HG02943 (cell line): Measurements from ENCODE around the gene AIF1.
"Not testable (repeated sequence)": the region's sequence is repeated elsewhere in the genome, so short reads cannot be mapped to it uniquely, and the experiment has no call there.

Experiments
- ATAC-seq: cut with Tn5 transposase; IDR thresholded peaks from one replicate; pipeline ENCODE4 v1.9.1; 2021; ENCODE audit warnings: mild to moderate bottlenecking, low read depth, moderate library complexity; ENCODE audit not compliant: unreplicated experiment

Gene AIF1

DNA sequence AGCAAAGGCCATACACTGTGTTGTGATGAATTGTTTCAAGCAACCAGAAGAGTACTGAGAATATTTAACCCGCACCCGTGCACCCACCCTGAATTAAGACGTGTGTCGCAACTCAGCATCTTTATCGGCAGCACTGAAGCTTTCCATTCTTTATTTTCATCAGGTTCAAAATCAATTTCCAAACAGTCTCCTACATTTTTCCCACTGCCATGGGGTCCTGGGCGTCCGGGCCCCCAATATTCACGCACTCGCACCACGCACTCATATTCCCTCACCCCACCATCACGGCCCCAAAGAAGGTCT, 34.6 kb upstream of the AIF1 start:
- no peak for ATAC-seq

DNA sequence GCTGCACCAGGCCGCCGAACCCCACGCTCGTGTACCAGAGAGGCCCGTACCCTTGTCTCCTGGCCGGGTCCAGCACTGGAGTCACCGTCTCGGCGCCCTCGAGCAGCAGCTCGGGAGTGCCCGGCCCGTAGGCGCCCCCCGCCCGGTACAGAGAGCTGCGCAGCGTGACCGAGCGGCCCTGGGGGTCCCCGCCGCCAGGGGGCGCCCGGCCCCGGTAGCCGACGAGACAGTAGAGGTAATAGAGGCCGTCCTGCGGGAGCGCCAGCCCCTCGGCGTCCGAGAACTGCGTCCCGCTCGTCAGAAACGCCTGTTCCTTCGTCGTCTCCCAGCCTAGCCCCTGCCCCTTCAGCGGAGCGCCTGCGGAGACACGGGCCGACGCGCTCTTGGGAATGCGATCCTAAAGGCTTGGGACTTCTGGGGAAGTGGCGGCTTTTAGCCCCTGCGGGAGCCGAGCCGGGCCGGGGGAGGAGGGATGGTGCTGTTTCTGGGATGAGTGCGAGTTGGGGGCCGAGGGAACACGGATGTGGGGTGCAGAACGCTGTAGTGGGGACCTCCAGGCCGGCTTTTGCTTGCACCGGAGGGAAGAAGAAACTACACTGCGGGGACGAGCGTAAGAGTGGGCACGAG, 34.1 kb upstream of the AIF1 start:
- no peak for ATAC-seq

DNA sequence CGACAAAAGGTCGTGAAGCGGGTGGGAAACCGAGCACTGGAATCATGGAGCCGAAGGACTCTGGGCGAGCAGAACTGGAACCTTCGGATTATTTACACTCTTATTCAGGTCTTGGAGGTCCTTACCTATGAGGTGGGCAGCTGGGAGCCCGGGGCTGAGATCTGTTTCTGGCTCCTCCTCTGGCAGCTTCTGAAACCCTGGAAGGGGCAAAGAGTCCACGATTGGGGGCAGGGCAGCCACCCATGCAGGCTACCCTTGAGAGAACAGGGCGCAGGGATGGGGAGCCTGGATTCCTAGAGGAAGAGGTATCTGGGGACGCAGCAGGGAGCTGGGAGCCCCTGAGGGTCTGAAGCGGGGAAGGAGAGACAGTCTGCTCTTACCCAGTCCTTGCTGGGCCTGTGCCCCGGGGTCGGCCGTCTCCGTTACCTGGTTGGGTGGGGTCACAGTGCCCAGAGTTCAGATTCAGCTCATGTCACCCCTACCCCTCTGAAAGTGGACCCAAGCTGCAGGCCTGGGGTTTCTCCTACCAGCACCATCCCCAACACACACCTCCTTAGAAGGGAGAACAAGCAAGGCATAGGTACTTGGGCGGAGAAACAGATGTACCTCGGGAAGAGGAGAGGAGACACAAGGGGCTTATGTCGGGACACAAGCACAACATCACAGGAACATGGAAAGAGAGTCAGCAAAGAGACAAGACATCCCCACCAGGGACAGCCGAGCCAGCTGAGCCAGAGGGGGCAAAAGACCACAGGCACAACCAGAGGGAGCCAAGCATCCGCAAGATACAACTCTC, 33.4 kb upstream of the AIF1 start:
- no peak for ATAC-seq

DNA sequence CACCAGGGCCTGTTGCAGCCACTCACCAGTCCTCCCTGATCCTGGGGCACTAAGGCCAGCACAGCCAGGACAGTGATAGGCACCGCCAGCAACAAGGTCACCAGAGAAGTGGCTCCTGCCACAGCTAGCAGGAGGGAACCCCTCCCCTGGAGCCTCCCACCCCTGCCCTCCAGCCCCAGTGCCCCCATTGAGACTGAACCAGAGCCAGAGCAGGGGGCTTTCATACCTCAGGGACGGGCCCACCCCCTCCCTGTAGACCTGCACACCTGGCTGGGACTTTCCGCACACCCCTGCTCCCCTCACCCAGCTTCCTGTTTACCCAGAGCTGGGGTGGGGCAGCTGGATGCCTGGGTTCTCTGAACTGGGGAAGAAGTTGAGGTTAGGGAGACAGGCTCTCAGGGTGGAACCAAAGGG, 32.8 kb upstream of the AIF1 start, which contains the start of gene LTB:
TSS of gene LTB (minus strand) at position 195 of the 414 bp plus-strand sequence. CDS start at position 188, 7 bp downstream.
- ATAC-seq, result no peak

DNA sequence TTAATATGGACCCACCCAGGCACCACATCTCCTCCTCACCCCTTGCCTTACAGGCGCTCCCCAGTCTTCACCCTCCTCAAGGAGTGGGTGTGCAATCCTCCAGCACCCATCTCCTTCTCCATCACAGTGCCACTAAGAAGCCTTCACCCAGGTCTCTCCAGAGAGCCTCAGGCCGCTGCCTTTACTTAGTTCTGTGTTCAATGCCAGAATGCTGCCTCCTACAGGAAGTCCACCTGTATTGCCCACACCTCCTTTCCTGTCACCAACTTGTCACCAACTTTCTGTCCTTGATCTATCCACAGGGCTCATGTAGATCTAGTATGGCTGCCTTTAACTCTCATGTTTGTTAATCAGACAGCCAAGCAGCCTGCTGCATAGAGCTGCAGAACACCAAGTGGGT, 29.5 kb upstream of the AIF1 start:
- no peak for ATAC-seq

DNA sequence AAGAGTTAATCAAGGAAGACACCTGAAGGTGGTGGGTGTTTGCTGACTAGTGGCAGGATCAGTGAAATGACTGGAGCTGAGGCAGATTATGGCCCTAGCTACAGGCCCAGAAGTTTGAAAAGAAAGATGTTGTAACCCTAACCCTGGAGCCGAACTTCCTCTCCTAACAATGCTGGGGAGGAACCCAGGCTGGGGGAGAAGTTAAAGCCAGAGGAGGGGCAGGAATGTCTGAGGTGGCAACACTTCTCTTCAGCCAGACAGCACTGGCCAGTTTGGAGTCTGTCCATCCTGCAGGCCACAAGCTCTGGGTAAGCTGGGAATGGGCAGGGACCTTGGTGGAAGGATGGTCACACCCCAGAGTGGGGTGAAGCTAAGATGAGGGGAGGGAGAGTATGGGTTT, 29.0 kb upstream of the AIF1 start, which contains the start of gene LST1:
TSS of gene LST1 (plus strand) at position 270 of the 400 bp plus-strand sequence. CDS start 1,023 bp downstream, outside the sequence.
- ATAC-seq, result no peak

DNA sequence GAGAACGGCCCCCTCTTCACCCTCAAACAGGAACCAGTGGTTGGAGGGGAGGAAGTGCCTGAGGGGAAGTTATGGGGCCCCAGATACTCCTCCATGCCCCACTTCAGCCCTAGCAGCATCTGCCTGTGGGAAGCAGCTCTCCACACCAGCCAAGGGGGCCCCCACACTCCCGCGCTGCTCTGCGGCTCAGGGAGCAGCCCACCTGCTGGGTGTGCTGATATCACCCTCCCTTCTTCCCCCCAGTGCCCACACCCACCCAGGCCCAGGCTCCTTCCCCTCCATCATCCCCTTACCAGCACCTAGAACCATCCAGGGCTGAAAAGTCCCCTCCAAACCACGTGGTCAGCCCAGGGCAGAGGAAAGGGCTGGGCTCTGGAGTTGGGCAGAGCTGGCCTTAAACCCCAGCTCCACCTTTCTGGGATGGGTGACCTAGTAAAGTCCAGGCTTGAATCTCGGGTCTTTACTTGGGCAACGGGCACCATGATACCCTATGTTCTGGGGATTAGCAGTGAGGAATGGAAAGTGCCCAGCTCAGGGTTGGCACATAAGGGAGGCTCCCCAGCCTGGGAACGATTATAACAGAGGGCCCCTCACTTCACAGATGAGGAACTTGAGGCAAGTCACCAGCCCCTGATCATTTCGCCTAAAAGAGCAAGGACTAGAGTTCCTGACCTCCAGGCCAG, 28.3 kb upstream of the AIF1 start:
- ATAC-seq, result no peak

DNA sequence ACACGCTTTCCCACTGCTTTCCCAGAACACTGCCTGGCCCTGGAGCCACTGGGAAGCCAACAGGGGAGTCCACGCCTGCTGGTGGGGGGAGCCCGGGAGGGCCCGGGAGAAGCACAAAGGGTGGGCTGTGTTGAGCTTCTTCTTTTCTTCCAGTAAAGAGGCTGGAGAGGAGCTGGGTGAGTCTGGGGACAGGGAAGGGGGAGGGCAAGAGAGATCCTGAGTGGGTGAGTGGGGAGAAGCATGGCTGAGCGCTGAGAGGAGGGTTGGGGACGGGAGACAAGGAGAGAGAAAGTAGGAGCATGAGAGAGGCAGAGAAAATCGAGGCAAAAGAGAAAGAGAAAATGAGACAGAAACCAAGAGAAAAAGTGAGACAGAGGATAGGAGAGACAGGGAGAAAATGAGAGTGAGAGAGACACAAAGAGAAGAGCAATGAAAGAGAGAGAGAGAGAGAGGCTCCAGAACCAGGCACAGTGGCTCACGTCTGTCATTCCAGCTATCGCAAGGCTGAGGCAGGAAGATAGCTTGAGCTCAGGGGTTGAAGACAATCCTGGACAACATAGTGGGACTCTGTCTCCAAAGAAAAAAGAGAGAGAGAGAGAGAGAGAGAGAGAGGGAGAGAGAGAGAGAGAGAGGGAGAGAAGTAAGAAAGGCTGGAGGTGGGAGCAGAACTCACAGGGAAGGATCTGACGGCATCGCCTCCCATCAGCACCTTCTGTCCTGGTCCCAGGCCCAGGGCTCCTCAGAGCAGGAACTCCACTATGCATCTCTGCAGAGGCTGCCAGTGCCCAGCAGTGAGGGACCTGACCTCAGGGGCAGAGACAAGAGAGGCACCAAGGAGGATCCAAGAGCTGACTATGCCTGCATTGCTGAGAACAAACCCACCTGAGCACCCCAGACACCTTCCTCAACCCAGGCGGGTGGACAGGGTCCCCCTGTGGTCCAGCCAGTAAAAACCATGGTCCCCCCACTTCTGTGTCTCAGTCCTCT, 26.9 kb upstream of the AIF1 start:
- no peak for ATAC-seq

DNA sequence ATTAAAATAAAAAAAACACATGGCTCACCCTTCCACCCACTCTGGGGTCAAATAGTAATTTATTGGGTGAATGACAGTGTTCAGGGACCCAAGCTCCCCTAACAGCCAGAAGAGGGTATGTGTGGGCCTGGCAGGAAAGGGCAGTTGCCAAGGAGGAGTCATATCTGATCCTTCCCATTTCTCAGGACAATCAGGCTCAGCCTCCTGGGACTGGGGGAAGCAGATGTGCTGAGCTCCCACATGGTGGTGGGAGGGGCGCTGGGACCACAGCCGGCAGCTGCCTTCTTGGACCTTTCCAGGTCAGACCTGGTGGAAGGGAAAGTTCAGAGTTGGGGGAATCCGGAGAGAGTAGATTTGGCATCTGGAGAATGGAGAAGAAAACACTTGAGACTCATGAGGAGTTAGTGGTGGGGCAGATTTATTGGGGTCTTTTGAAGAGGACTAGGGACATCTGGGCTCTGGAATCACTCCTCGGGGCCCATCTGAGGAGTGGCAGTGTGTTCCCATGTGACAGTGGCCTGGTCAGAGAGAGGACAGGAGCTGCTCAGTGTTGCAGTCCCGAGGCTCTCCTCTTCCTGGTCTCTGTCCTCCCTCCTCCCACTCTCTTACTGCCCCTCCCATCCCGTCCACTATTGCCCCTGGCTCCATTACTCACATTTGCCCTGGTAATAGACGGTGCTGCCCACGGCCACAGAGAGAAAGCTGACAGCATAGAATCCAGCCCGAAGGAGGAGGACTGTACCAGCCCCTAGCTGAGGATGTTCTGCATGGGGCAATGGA, 26.0 kb upstream of the AIF1 start:
- no peak for ATAC-seq

DNA sequence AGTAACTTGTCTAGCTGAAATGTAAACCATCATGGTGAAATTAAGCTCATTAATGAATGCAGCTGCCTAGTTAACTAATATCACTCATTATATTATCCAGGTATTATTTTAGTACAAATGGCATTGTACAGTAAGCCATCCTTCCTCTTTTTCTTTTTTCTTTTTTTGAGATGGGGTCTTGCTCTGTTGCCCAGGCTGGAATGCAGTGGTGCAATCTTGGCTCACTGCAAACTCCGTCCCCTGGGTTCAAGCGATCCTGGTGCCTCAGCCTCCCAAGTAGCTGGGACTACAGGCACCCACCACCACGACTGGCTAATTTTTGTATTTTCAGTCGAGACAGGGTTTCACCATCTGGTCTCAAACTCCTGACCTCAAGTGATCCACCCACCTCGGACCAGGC, 24.3 kb upstream of the AIF1 start:
- ATAC-seq, result not testable (repeated sequence)

DNA sequence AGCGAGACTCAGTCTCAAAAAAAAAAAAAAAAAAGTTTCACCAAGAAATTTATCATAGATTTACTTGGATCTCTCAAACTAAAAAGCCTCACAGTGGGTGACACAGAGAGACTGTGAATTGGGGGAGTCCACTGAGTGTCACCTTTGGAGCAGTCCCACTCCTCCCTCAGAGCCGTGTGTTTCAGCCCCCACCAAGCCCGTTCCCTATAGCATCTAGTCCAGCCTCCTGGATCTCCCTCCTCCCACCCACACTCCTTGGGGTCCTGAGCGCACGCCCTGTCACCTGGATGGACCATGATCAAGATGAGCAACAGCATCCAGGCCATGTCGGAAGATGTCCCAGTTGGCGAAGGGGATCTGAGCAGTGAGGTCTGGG, 22.6 kb upstream of the AIF1 start:
- ATAC-seq, result no peak

DNA sequence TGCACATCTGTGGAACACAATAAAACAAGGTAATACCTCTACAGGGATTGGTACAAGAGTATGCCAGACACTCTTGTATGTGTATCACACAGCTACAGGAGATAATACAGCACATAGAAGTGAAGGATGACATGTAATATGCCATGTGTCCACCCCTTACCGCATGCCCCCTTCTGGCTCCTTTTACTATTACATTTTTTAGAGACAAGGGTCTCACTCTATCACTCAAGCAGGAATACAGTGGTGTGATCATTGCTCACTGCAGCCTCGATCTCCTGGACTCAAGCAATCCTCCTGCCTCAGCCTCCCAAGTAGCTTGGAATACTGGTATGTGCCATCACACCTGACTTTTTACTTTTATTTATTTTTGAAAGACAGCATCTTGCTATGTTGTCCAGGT, 18.0 kb upstream of the AIF1 start:
- no peak for ATAC-seq

DNA sequence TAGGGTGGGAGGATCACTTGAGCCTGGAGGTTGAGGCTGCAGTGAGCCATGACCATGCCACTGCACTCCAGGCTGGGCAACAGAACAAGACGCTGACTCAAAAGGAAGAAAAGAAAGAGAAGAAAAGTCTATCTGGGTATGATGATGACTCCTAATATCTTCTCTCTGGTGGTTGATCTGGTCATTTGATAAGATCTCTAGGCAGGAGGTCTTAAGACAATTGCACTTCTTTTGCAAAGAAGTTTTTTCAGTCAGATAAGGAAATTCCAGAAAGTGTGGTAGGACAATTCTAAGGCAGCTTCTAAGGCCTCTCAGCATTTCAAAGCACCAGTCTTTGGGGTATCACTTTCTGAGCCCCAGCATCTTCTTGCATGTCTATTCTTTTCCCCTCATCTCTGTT, 7.7 kb upstream of the AIF1 start:
- ATAC-seq, result no peak

DNA sequence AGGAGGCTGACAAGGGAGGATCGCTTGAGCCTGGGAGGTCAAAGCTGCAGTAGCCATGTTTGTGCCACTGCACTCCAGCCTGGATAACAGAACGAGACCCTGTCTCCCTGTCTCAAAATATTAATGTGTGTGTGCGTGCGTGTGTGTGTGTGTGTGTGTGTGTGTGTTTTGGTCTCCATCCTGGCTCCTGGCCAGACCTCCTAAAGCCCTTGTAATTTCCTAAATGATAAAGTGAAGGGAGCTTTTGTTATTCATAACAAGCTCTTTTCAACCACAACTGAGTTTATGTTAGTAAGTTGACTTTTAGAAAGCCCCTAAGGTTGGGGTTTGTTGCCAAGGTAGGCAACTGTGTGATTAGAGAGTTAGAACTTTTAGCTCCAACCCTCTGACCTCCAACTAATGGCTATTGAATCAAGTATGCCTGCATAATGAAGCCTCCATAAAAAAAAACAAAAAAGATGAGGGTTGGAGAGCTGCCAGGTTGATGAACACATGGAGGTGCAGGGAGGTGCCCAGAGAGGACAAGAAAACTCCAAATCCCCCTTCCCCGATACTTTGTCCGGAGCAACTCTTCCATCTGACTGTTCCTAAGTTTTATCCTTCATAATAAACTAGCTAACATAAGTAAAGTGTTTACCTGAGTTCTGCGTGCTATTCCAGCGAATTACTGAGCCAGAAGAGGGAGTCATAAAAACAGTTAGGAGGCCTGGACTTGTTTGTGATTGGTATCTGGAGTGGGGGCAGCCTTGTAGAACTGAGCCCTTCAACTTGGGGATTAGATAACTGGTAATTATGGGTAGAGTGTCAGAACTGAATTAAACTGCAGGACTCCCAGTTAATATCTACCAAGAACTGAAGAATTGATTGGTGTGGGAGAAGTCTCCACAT, 5.3 kb upstream of the AIF1 start:
- no peak for ATAC-seq

DNA sequence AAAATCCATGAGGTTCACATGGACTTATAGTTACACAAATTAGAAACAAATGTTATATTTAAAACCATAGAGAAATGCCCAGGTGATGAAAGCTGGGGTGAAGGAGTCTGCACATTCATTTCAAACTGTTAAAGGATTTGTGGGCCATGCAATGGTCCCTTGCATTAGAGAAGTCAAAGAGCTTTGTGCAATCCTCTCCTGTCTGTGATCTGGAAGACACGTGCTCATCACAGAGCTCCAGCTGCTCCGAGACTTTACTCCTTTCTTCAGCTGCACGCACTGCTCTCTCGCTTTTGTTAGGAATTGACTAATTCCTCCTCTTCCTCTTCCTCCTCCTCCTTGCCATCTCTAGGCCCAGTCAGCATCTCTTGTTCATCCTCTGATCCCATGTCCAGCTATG, 4.1 kb upstream of the AIF1 start:
- ATAC-seq, result no peak

DNA sequence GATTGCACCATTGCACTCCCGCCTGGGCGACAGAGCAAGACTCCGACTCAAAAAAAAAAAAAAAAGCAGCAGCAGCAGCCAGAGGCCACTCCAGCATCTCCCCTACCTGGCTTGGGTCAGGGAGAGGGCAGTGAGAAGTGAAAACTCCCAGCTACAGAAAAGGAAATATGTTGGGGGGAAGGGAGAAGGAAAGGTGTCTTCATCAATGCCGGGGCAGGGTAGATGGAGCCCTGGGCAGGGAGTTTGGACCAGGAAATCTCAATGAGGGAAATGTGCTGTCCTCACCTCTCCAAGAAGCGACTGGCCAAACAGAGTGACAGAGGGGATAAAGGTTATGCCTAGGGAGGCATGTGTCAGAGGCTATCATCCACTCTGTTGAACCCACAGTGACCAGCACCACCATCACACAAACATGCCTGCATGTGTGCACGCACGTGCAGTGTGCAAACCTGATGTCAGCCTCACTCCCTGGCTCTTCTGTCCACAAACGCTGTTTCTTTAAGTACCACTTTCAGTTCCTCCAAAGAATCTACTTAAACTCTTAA, 887 bp upstream of the AIF1 start:
- ATAC-seq, result no peak

DNA sequence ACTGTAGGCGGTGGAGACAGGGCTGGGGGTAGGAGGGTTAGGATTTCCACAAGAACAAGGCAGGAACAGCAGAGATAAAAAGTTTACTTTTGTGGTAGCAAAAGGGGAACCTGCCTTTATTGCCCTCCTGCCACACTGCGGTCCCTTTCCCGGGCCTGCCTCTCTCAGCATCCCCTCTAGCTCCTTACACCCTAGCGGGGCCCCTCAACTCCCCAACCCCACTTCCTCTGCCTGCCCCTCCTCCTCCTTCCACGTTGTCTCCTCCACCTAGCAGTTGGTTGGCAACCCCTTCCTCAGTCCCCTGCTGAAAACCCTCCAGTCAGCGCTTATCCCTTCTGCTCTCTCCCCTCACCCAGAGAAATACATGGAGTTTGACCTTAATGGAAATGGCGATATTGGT, 714 bp downstream of the AIF1 start:
- no peak for ATAC-seq

DNA sequence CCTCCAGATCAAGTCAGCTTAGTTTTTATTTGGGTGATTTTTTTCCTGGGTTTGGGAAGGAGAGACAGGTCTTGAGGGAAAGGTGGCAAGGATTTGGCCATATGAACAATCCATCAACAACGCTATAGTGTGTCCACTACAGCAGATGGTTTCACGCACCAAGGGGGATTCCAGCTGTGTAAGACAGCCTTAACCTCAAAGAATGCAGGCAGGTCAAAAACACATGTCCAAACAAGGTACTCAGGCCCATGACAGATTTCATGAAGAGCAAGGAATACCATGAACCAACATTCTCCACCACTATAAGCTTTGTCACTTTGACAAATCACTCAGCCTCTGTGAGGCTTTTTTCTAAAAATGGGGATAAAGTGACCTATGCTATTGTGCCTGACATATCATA, 2.0 kb downstream of the AIF1 start:
- no peak for ATAC-seq
